ENCODE data around the gene C3. TPM values are rescaled to one million over a fixed set of nuclear protein-coding genes. Genes with fewer than 3 reads are reported as not detected.

C3 gene
- total and polyA plus RNA-seq, 2 of the 13 experiments (the other 11 are each of a cell fraction or from before 2014, with no cell fraction given): 1,455 to 6,272 TPM

DNA sequence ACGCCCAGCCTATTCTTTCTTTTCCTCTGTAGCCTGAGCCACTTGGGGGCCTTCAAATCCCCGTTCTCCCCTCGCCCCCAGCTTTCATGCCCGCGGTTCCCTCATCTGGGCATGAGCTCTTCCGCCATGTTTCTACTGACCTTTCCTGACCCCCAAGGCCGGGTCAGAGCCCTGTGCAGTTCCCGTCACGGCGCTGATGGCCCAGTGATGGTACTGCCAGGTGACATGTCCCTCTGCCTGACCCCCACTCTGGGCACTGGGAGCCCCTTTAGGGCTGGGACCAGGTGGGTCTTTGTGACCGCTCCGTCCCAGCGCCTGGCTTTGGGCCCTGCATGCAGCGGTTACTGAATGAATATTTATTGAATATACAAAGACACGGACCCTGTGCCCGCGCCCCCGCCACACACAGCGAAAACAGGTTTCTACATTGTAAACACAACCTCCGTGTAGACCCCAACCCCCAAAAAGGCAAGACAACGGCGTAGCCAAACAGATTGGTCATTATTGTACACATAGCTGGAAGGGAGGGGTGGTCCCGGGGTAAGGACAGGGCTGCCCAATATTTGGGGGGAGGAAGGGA, 9.2 kb upstream of the C3 start (continued):
- TF ChIP-seq, protein P1, sequence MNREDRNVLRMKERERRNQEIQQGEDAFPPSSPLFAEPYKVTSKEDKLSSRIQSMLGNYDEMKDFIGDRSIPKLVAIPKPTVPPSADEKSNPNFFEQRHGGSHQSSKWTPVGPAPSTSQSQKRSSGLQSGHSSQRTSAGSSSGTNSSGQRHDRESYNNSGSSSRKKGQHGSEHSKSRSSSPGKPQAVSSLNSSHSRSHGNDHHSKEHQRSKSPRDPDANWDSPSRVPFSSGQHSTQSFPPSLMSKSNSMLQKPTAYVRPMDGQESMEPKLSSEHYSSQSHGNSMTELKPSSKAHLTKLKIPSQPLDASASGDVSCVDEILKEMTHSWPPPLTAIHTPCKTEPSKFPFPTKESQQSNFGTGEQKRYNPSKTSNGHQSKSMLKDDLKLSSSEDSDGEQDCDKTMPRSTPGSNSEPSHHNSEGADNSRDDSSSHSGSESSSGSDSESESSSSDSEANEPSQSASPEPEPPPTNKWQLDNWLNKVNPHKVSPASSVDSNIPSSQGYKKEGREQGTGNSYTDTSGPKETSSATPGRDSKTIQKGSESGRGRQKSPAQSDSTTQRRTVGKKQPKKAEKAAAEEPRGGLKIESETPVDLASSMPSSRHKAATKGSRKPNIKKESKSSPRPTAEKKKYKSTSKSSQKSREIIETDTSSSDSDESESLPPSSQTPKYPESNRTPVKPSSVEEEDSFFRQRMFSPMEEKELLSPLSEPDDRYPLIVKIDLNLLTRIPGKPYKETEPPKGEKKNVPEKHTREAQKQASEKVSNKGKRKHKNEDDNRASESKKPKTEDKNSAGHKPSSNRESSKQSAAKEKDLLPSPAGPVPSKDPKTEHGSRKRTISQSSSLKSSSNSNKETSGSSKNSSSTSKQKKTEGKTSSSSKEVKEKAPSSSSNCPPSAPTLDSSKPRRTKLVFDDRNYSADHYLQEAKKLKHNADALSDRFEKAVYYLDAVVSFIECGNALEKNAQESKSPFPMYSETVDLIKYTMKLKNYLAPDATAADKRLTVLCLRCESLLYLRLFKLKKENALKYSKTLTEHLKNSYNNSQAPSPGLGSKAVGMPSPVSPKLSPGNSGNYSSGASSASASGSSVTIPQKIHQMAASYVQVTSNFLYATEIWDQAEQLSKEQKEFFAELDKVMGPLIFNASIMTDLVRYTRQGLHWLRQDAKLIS (CRISPR knock-in tag; IDR thresholded peaks at IDR 0.05): no peak
- TF ChIP-seq ZNF496 (CRISPR knock-in tag; IDR thresholded peaks at IDR 0.05; ENCODE audit: insufficient replicate concordance): no peak
- peak; percentile 55; the same call in 1 of the 2 replicates for TF ChIP-seq ZC3H13 (CRISPR knock-in tag; IDR thresholded peaks at IDR 0.05)
- TF ChIP-seq TGIF2 (CRISPR knock-in tag; IDR thresholded peaks at IDR 0.05): no peak
- no peak for TF ChIP-seq ZBTB26 (CRISPR knock-in tag; IDR thresholded peaks at IDR 0.05; ENCODE audit: borderline replicate concordance)
- no peak for TF ChIP-seq RARG (CRISPR knock-in tag; IDR thresholded peaks at IDR 0.05; ENCODE audit: low read depth)
- TF ChIP-seq ARID2 (CRISPR knock-in tag; IDR thresholded peaks at IDR 0.05; ENCODE audit: borderline replicate concordance): no peak
- TF ChIP-seq LCORL (IDR thresholded peaks at IDR 0.05): no peak
- TF ChIP-seq LCORL (CRISPR knock-in tag; IDR thresholded peaks at IDR 0.05): peak; percentile 84; the same call in 1 of the 2 replicates
- TF ChIP-seq FOSL2 (CRISPR knock-in tag; IDR thresholded peaks at IDR 0.05): no peak
- no peak for TF ChIP-seq ELF3 (CRISPR knock-in tag; IDR thresholded peaks at IDR 0.05)
- TF ChIP-seq TRIM22 (IDR thresholded peaks at IDR 0.05): no peak
- TF ChIP-seq ZNF44 (CRISPR knock-in tag; IDR thresholded peaks at IDR 0.05): no peak
- TF ChIP-seq SIX4 (CRISPR knock-in tag; IDR thresholded peaks at IDR 0.05): no peak
- no peak for TF ChIP-seq SP5 (CRISPR knock-in tag; IDR thresholded peaks at IDR 0.05; ENCODE audit: borderline replicate concordance, low read depth)
- no peak for TF ChIP-seq XRCC5 (optimal IDR thresholded peaks at IDR 0.05; ENCODE audit: low read length)
- TF ChIP-seq SSRP1 (CRISPR knock-in tag; IDR thresholded peaks at IDR 0.05): no peak
- 0 out of 2 replicates have a peak, but pooled peaks have one; percentile 66 for TF ChIP-seq ZNF558 (CRISPR knock-in tag; IDR thresholded peaks at IDR 0.05; ENCODE audit: borderline replicate concordance)
- no peak for TF ChIP-seq ARID5B (CRISPR knock-in tag; IDR thresholded peaks at IDR 0.05)
- no peak for TF ChIP-seq GFI1 (CRISPR knock-in tag; IDR thresholded peaks at IDR 0.05; ENCODE audit: borderline replicate concordance)
- no peak for TF ChIP-seq ZNF430 (CRISPR knock-in tag; IDR thresholded peaks at IDR 0.05)
- no peak for TF ChIP-seq ZFAT (CRISPR knock-in tag; conservative IDR thresholded peaks at IDR 0.05)
